ENCODE measurements around the gene SNIP1. TPM values are rescaled to one million over a fixed set of nuclear protein-coding genes. Genes with fewer than 3 reads are reported as not detected.

Gene SNIP1, protein sequence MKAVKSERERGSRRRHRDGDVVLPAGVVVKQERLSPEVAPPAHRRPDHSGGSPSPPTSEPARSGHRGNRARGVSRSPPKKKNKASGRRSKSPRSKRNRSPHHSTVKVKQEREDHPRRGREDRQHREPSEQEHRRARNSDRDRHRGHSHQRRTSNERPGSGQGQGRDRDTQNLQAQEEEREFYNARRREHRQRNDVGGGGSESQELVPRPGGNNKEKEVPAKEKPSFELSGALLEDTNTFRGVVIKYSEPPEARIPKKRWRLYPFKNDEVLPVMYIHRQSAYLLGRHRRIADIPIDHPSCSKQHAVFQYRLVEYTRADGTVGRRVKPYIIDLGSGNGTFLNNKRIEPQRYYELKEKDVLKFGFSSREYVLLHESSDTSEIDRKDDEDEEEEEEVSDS
- total RNA-seq (2021) (18.1 and 18.3 TPM in 2 replicates), Bru-seq, nascent RNA (percentile 88 among the genes with signal in this experiment), BruChase-seq, experiment 1, labeled RNA remaining after a 2-hour chase (percentile 89 among the genes with signal in this experiment), BruChase-seq, experiment 2, labeled RNA remaining after a 6-hour chase (percentile 77 among the genes with signal in this experiment)
- long read RNA-seq, full-length matches to known transcripts = 3 of 4 reads
- long read RNA-seq, partial matches to known transcripts = 0 of 4 reads
- long read RNA-seq, other reads (novel, unspliced or antisense) = 1 of 4 reads

DNA sequence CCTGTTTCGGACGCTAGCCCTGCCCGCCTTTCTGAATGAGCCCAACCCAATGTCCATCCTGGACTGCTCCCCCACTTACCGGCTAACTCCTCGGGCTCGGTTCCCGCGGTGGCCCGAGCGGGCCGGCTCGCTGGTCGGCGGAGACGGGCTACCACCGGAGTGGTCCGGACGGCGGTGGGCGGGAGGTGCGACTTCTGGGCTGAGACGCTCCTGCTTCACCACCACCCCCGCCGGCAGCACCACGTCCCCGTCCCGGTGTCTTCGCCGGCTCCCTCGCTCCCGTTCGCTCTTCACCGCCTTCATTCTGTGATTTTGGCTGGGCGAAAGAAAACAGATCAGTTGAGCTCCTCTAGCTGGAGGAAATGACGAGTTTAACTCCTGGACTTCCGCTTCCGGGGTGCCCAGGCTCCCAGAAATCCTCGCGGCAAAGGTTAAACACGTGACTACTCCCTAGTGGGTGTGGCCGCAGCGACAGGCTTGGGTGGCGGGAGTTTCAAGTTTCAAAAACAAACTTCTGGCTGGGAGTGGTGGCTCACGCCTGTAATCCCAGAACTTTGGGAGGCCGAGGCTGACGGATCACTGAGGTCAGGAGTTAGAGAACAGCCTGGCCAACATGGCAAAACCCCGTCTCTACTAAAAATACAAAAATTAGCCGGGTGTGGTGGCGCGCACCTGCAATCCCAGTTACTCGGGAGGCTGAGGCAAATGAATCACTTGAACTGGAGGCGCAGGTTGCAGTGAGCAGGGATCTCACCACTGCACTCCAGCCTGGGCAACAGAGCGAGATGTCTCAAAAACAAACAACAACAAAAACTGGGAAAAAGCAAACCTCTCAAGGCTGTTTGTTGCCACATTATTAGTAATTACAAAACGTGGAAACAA is at the start of gene SNIP1:
Gene SNIP1, minus strand, starts transcription at position 367 of the 882 bp plus-strand sequence. Its CDS starts 64 bp downstream, at position 303.
- no TSS peak for BruUV-seq (replicated peaks)
- intact Hi-C loops (cut with micrococcal nuclease; ENCODE audit: unreplicated experiment) = no loop called here
- CTCF ChIA-PET = no interaction called here

DNA sequence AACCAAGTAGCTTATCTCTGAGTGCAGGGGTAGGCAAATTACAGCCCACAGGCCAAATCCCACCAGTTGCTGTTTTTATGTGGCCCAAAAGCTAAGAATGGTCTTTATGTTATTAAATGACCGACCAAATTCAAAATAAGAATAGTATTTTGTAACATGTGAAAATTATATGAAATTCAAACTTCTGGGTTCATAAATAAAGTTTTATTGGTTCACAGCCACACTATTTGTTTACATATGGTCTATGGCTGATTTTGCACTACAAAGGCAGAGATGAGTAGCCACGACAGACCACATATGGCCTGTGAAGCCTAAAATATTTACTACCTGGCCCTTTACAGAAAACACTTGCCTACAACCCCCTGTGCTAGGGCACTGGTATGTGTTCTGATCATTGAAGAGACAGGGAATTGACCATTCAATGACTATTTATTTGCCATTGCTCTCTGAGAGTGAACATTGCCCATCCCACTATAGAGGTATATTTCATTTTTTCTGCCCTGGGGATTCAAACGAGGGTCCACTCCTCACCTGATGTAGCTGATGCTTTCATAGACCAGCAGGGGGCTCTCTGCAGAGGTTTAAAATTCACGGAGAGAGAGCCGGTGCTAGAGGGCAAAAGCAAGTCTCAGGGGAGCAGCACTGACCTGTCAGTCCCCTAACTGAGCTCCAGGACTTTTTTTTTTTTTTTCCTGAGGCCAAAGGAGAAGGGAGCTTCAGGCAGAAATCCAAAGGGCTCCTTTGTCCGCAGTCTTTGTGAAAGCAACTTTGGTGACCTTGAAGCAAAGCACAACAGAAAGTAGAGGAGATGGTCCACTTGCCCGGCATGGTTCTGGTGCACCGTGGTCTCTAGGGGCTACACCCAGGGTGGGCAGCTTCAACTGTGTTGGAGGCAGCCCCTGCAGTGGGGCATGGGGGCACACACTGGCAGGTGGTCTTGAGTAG is 48.9 kb upstream of the SNIP1 start:
- BruUV-seq (replicated peaks) = no TSS peak
- ChIA-PET CTCF (interaction anchor here (0.6 to 1.5 kb wide), 4 partner anchors 37 to 132 kb away, joined by 3 to 5 read pairs (median 4); a partner anchor contains a TSS), POLR2A (ENCODE audit: low non-redundant PET) (no interaction called here)
- TF ChIP-seq, protein P1, sequence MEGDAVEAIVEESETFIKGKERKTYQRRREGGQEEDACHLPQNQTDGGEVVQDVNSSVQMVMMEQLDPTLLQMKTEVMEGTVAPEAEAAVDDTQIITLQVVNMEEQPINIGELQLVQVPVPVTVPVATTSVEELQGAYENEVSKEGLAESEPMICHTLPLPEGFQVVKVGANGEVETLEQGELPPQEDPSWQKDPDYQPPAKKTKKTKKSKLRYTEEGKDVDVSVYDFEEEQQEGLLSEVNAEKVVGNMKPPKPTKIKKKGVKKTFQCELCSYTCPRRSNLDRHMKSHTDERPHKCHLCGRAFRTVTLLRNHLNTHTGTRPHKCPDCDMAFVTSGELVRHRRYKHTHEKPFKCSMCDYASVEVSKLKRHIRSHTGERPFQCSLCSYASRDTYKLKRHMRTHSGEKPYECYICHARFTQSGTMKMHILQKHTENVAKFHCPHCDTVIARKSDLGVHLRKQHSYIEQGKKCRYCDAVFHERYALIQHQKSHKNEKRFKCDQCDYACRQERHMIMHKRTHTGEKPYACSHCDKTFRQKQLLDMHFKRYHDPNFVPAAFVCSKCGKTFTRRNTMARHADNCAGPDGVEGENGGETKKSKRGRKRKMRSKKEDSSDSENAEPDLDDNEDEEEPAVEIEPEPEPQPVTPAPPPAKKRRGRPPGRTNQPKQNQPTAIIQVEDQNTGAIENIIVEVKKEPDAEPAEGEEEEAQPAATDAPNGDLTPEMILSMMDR (conservative IDR thresholded peaks at IDR 0.05; ENCODE audit: low read depth, low read length) = peak; percentile 83
- no peak for TF ChIP-seq EZH2 (IDR thresholded peaks at IDR 0.05; ENCODE audit: borderline replicate concordance, low read depth, low read length, poor library complexity, severe bottlenecking)
- intact Hi-C loops (cut with micrococcal nuclease; ENCODE audit: unreplicated experiment) = loop anchor here (1.0 kb wide), 1 partner anchor 79 kb away; no protein-coding TSS in a partner anchor
- H3K4me3 ChIP-seq (ENCODE audit: low read depth, low read length, poor library complexity, severe bottlenecking) = no peak overlapping the region
- H3K9me3 ChIP-seq (ENCODE audit: low read depth, low read length, poor library complexity, severe bottlenecking) = no peaks in the 10 kb centered on the region
- H3K36me3 ChIP-seq (ENCODE audit: insufficient read depth, low read length, poor library complexity, severe bottlenecking) = no peaks in the 10 kb centered on the region
- no peak overlapping the region for H3K27ac ChIP-seq (ENCODE audit: low read depth, low read length, poor library complexity, severe bottlenecking)
- H3K4me1 ChIP-seq (ENCODE audit: insufficient read depth, low read length, poor library complexity, severe bottlenecking) = no peaks in the 10 kb centered on the region
- H3K27me3 ChIP-seq (replicated peaks; ENCODE audit: insufficient read depth, low read depth, low read length, poor library complexity) = peaks cover 26% of the 10 kb centered on the region
- peak; percentile 63 for DNase-seq (ENCODE audit: low spot score)

More for the DNA sequence above, at the start of gene SNIP1:
- peak within 1 kb of the TSS; percentile 94 for H3K4me3 ChIP-seq (ENCODE audit: low read depth, low read length, poor library complexity, severe bottlenecking)
- peak; percentile 97 for DNase-seq (ENCODE audit: low spot score)
- peaks cover 6% of the 10 kb centered on the region for H3K9me3 ChIP-seq (ENCODE audit: low read depth, low read length, poor library complexity, severe bottlenecking)
- peaks cover 11% of the 10 kb centered on the region for H3K36me3 ChIP-seq (ENCODE audit: insufficient read depth, low read length, poor library complexity, severe bottlenecking)
- H3K27me3 ChIP-seq (replicated peaks; ENCODE audit: insufficient read depth, low read depth, low read length, poor library complexity) = no peaks in the 10 kb centered on the region
- peak within 1 kb of the TSS; percentile 88 for H3K27ac ChIP-seq (ENCODE audit: low read depth, low read length, poor library complexity, severe bottlenecking)
- POLR2A ChIA-PET (ENCODE audit: low non-redundant PET) = interaction anchor here (0.7 kb wide), 1 partner anchor 995 kb away, joined by 5 read pairs; no protein-coding TSS in a partner anchor
- no peak for TF ChIP-seq EZH2 (IDR thresholded peaks at IDR 0.05; ENCODE audit: borderline replicate concordance, low read depth, low read length, poor library complexity, severe bottlenecking)
- TF ChIP-seq, protein P1 (conservative IDR thresholded peaks at IDR 0.05; ENCODE audit: low read depth, low read length) = no peak
- peaks cover 9% of the 10 kb centered on the region for H3K4me1 ChIP-seq (ENCODE audit: insufficient read depth, low read length, poor library complexity, severe bottlenecking)

Data from A673 (cell line).